Measurements from ENCODE around the gene HECA.
A peak's percentile ranks its signal among the peaks of the same experiment; 100 is the strongest.
"Not testable (repeated sequence)": the region's sequence is repeated elsewhere in the genome, so short reads cannot be mapped to it uniquely, and the experiment has no call there.

The HECA gene

GRCh38 chr6:139134817-139135577 lies at the start of gene HECA:
Gene HECA, plus strand, starts transcription at chr6:139135080. Its CDS starts 317 bp downstream, at chr6:139135397.
- peak; percentile 99 for DNase-seq (ENCODE audit: low read depth in 2 of 2)

- no peak for DNase-seq (ENCODE audit: low read depth in 2 of 2)
Observed at GRCh38 chr6:139091826-139092225, 43.1 kb upstream of the HECA start.

- DNase-seq (ENCODE audit: low read depth in 2 of 2): no peak
Observed at GRCh38 chr6:139099984-139100383, 34.9 kb upstream of the HECA start.

- no peak for DNase-seq (ENCODE audit: low read depth in 2 of 2)
Observed at GRCh38 chr6:139107051-139107450, 27.8 kb upstream of the HECA start.

- DNase-seq (ENCODE audit: low read depth in 2 of 2): no peak
Observed at GRCh38 chr6:139108378-139108777, 26.5 kb upstream of the HECA start.

- peak in 1 of 2 donors; percentile 24 for DNase-seq (ENCODE audit: low read depth in 2 of 2)
Observed at GRCh38 chr6:139109558-139109957, 25.3 kb upstream of the HECA start.

- no peak for DNase-seq (ENCODE audit: low read depth in 2 of 2)
Observed at GRCh38 chr6:139112146-139112545, 22.7 kb upstream of the HECA start.

GRCh38 chr6:139112561-139112960 lies 22.3 kb upstream of the HECA start:
- DNase-seq (ENCODE audit: low read depth in 2 of 2): no peak

- no peak for DNase-seq (ENCODE audit: low read depth in 2 of 2)
Observed at GRCh38 chr6:139114746-139115145, 20.1 kb upstream of the HECA start.

GRCh38 chr6:139115989-139116758 lies 18.7 kb upstream of the HECA start:
- no peak for DNase-seq (ENCODE audit: low read depth in 2 of 2)

GRCh38 chr6:139117734-139118133 lies 17.1 kb upstream of the HECA start:
- no peak for DNase-seq (ENCODE audit: low read depth in 2 of 2)

- no peak for DNase-seq (ENCODE audit: low read depth in 2 of 2)
Observed at GRCh38 chr6:139119552-139119951, 15.3 kb upstream of the HECA start.

GRCh38 chr6:139122823-139123222 lies 12.1 kb upstream of the HECA start:
- DNase-seq (ENCODE audit: low read depth in 2 of 2): not testable (repeated sequence)

GRCh38 chr6:139124887-139125672 lies 9.8 kb upstream of the HECA start:
- peak; percentile 64 to 71 for DNase-seq (ENCODE audit: low read depth in 2 of 2)

- DNase-seq (ENCODE audit: low read depth in 2 of 2): no peak
Observed at GRCh38 chr6:139126255-139126654, 8.6 kb upstream of the HECA start.

- no peak for DNase-seq (ENCODE audit: low read depth in 2 of 2)
Observed at GRCh38 chr6:139126931-139127330, 7.9 kb upstream of the HECA start.

- no peak for DNase-seq (ENCODE audit: low read depth in 2 of 2)
Observed at GRCh38 chr6:139129284-139129683, 5.6 kb upstream of the HECA start.

GRCh38 chr6:139131736-139132280 lies 3.1 kb upstream of the HECA start:
- no peak for DNase-seq (ENCODE audit: low read depth in 2 of 2)

- DNase-seq (ENCODE audit: low read depth in 2 of 2): no peak
Observed at GRCh38 chr6:139133262-139134063, 1.4 kb upstream of the HECA start.

- DNase-seq (ENCODE audit: low read depth in 2 of 2): no peak
Observed at GRCh38 chr6:139134064-139134395, 850 bp upstream of the HECA start.
